SK-N-MC (cell line): Measurements from ENCODE around the gene LTB4R.

Experiments
- EZH2 ChIP-seq: fragments of 200-600 bp; sonication (generic); IDR thresholded peaks from one replicate; pipeline ENCODE4 v1.6.1; 2017; ENCODE audit warnings: antibody characterized with exemption
- FOXP2 ChIP-seq: optimal IDR thresholded peaks from 2 replicates; pipeline ENCODE3; 2011; ENCODE audit warnings: mild to moderate bottlenecking, moderate library complexity; ENCODE audit not compliant: insufficient read depth; ENCODE audit errors: extremely low read length, control extremely low read depth
- POLR2AphosphoS5 ChIP-seq: IDR thresholded peaks from 2 replicates; pipeline ENCODE4 v1.6.1; 2012; ENCODE audit warnings: mild to moderate bottlenecking, low read depth, low read length, borderline replicate concordance

DNA sequence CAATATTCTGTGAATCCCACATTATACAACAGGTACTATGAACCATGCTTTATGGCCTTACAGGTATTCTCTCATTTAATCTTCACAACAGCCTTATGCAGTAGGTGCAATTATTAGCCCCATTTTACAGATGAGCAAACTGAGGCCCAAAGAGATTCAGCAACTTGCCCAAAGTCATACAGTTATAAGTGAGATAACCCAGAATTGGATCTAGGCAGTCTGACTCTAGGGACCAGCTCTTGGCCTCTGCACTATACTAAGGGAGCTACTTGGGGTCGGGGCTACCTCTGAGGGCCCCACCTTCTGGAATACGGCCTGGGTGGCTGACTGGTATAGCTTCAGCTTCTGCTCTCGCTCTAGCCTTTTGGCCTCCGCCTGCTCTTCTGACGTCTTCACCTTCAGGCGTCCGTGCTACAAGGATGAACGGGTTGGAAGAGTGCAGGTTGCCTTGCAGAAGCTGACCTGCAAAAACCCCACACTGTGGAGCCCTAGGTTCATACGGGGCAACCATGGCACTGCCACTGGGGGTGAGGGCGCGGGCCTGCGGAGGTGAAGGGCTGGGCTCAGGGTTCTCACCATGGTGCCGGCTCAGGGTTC is 40.7 kb upstream of the LTB4R start:
- TF ChIP-seq POLR2AphosphoS5 (no peak), EZH2 (no peak), FOXP2 (no peak)
